ENCODE data around the gene ARSB.

DNA sequence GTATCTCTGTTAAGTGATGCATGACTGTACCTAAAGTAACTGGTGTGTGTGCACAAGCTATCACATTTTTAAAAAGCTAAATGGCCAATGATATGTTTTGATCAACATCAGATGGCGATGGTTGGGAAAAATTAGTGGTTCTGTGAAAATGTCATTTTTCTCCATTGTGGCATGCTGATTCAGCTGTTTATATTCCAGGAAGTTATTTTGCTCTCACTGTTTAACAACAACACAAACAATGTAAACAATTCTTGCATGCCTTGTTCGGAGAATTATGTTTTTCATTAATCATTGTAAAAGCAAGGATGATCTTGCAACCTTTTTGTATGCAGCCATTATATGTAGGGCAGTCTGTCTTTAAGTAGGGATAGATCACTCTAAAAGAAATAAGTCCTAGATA lies 230.5 kb downstream of the ARSB start:
- TF ChIP-seq, protein P1, sequence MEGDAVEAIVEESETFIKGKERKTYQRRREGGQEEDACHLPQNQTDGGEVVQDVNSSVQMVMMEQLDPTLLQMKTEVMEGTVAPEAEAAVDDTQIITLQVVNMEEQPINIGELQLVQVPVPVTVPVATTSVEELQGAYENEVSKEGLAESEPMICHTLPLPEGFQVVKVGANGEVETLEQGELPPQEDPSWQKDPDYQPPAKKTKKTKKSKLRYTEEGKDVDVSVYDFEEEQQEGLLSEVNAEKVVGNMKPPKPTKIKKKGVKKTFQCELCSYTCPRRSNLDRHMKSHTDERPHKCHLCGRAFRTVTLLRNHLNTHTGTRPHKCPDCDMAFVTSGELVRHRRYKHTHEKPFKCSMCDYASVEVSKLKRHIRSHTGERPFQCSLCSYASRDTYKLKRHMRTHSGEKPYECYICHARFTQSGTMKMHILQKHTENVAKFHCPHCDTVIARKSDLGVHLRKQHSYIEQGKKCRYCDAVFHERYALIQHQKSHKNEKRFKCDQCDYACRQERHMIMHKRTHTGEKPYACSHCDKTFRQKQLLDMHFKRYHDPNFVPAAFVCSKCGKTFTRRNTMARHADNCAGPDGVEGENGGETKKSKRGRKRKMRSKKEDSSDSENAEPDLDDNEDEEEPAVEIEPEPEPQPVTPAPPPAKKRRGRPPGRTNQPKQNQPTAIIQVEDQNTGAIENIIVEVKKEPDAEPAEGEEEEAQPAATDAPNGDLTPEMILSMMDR (IDR thresholded peaks at IDR 0.05): no peak
- no peak for TF ChIP-seq POLR2A (IDR thresholded peaks at IDR 0.05)
